ENCODE measurements around the gene GRID1.

DNA sequence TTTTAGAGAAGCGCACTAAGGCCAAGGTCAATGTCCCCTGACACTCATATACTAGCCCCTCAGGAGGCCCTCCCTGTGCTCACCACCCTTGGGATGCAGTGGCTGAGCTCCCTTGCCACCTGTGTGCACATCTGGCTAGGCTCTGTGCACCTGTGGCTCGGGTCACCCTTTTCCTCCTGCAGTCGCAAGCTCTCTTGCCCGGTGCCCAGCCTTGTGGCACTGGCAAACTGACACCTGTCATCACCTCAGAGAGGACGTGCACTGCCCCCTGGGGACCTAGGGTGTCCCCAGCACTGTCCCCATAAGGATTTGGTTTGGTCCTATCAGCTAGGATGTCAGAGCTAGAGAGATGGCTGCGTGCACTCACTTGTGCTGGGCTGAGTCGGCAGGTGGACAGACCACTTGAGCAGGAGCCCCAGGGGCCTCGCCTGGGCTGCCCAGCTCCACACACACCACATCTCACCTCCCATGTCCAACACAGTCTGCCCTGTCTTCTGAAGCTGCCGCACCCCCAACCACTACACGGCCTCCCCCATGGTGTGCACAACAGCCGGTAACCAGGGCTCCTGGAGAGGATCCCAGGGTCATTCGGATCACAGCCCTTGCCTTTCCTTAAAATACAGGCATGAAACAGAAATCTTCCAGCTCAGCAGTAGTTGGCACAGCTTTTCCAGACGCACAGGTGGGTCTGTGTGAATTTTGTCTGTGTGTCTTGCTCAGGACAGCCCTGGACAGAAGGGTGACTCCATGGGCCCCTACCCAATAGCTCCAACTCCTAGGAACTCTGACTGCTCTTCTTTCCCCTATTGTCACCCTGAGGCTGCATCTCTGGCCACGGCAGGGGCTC is 111.0 kb downstream of the GRID1 start:
- no peak for TF ChIP-seq POLR2A (IDR thresholded peaks at IDR 0.05)
- TF ChIP-seq, protein P1, sequence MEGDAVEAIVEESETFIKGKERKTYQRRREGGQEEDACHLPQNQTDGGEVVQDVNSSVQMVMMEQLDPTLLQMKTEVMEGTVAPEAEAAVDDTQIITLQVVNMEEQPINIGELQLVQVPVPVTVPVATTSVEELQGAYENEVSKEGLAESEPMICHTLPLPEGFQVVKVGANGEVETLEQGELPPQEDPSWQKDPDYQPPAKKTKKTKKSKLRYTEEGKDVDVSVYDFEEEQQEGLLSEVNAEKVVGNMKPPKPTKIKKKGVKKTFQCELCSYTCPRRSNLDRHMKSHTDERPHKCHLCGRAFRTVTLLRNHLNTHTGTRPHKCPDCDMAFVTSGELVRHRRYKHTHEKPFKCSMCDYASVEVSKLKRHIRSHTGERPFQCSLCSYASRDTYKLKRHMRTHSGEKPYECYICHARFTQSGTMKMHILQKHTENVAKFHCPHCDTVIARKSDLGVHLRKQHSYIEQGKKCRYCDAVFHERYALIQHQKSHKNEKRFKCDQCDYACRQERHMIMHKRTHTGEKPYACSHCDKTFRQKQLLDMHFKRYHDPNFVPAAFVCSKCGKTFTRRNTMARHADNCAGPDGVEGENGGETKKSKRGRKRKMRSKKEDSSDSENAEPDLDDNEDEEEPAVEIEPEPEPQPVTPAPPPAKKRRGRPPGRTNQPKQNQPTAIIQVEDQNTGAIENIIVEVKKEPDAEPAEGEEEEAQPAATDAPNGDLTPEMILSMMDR (IDR thresholded peaks at IDR 0.05), result no peak

Data from esophagus squamous epithelium (tissue), 4 donors.